NCI-H774 (cell line): ENCODE data around the gene ZNF407.

Source experiments
- DNase-seq: peaks from one replicate; lab custom pipeline; 2025; lab: John Stamatoyannopoulos, UW

Gene ZNF407

DNA sequence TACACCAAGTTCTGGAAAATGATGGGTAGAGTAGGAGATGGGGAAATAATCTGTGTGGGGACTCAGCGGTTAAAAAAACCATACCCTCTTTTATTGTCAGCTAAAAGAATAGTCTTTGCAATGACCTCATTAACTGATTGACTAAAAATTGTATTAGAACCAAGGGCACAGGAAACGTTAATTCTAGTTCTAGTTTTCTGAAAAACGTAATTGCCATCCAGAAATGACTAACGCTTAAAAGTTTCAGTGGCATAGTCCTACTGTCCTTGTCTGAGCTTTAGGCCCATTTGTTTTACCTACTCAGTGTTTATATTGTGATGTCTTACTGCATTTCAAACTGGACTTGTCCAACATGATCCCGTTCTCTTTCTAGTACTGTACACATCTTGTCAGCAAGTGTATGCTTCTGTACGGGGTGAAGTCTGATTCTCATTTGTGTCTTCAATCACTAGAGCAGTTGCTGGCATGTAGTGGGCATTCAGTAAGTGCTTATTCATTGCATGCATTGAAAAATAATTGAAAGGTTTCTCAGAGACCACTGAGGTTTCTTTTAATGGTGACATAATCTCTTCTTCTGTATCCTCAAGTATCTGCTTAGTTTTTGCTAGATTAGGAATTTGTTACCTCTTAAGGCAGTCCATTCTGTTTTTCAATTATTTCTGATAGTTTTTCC is 81.5 kb downstream of the ZNF407 start:
- DNase-seq = no peak

- DNase-seq = no peak
These were observed 82.0 kb downstream of the ZNF407 start for GRCh38 chr18:74679679-74680076.

GRCh38 chr18:74682141-74682990 is 84.7 kb downstream of the ZNF407 start:
- DNase-seq = no peak

DNA sequence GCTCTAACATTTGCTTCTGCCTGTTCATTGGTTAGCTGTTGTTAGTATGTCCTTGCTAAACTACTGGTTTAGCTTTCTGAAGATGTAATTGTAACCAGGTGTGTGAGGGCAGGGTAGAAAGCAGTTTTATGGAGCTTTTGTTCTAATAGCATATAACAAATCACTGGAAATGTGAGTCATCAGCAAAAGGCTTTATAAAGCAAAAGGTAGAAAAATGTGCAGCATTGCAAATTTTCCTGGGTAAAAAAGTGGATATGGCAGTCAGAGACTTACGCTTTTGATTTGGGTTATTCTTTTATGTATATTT is 85.3 kb downstream of the ZNF407 start:
- DNase-seq = no peak

DNA sequence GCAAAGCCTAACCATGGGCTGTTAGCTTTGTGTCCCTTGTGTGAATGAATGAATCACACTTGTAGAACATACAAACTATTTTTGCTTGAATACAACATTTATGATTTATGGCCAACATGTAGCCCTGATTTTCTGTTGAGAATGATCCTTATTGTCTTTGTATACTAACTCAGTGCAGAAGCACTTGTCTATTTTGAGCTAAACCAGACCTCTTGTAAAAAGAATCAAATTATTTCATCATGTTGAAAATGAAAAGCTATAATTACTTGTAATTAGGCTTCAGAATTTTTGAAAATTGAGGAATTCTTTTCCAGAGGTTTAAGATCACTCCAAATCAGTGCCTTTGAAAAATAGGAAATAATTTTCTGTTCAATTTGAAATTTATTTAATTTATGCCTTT is 85.9 kb downstream of the ZNF407 start:
- no peak for DNase-seq

GRCh38 chr18:74689251-74689650 is 91.6 kb downstream of the ZNF407 start:
- no peak for DNase-seq

- no peak for DNase-seq
These were observed 94.8 kb downstream of the ZNF407 start for GRCh38 chr18:74692367-74693013.

GRCh38 chr18:74694436-74694835 is 96.8 kb downstream of the ZNF407 start:
- DNase-seq = no peak

DNA sequence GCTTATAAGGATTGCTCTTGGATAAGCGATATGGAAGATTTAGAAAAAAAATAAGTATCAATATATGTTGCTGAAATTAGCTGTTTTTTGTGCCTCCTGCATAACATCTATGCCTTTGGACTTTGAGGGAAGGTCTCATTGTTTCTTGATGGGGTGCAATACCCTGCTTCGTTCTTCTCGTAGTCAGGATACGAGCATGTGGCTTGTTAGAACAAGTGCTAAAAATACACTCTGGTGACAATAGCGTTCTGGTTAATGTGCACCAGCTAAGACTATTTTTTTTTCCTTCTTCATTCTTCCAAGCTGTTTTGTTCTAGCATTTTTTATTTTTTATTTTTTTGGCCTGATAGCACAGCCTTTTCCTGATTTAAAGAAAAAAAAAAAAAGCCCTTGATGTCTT is 97.5 kb downstream of the ZNF407 start:
- no peak for DNase-seq

GRCh38 chr18:74698881-74699280 is 101.2 kb downstream of the ZNF407 start:
- DNase-seq = no peak

DNA sequence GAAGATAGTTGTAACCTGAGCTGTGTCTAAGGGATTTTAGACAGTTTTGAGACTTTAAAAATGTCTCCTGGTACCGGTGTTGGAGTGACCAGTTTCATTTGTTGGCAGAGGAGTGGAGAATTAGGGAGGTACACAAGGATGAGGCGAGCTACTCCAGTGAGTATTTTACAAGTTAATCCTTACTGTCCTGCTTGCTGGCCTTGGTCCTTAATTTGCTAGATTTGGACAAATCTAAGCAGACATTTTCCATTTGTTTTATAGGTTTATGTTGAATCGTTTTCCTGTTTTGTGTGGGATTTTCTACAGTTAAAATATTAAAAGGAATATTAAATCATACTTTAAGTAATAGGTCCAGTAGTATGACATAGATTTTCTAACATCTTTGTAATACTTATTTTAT is 101.8 kb downstream of the ZNF407 start:
- no peak for DNase-seq

DNA sequence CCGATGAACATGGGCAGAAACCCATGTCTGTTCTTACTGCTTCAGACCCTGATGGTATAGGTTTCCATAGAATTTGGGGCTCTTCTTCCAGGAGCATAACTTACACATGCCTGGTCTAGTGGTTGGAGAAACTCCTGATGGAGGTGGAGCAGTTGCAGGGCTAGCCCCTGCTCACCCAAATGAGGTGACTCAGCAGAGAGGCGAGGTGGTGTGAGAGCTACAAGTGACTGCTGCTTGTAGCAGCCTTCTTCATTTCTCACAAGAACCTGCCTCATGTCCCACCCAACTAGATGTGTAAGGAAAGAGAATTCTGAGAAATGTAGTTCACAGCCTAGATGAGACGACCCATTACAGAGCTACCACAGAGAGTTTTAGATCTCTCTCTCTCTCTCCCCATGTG is 105.3 kb downstream of the ZNF407 start:
- no peak for DNase-seq

GRCh38 chr18:74708169-74708568 is 110.5 kb downstream of the ZNF407 start:
- DNase-seq = no peak

GRCh38 chr18:74709452-74709851 is 111.8 kb downstream of the ZNF407 start:
- no peak for DNase-seq

DNA sequence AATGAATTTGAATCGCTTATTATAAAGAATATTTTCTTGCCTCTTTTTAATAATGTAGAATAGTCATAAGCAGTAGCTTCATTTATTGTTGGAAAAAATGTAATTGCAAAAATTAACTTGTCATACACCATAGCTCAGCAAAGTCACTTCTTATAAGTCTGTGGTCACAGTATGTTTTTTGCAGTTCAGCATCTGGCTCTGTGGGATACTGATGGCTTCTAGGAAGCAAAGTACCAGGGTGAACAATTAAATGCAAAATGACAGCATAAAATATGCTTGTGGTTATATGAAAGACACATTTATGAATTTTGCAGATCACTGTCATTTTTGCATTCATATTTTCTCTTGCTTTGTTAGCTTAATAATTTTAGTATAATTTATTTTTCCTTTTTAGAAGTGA is 116.5 kb downstream of the ZNF407 start:
- DNase-seq = no peak

GRCh38 chr18:74714791-74715190 is 117.1 kb downstream of the ZNF407 start:
- DNase-seq = peak; percentile 44

GRCh38 chr18:74715306-74715705 is 117.6 kb downstream of the ZNF407 start:
- DNase-seq = no peak

GRCh38 chr18:74715865-74716712 is 118.4 kb downstream of the ZNF407 start:
- DNase-seq = no peak

DNA sequence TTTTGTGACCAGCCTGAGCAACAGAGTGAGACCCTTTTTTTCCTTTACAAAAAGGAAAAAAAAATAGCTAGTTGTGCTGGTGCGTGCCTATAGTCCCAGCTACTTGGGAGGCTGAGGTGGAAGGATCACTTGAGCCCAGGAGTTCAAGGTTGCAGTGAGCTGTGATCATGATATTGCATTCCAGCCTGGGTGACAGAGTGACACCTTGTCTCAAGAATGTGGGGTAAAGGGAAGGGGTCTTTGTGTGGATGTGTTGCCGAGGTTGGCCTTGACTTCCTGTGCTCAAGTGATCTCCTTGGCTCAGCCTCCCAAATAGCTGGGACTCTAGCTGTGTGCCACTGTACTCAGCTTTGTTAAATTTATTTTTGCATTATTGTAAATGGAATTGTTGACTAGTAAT is 120.6 kb downstream of the ZNF407 start:
- DNase-seq = no peak

GRCh38 chr18:74722237-74722636 is 124.6 kb downstream of the ZNF407 start:
- DNase-seq = no peak

- no peak for DNase-seq
These were observed 126.5 kb downstream of the ZNF407 start for GRCh38 chr18:74724186-74724585.

- DNase-seq = no peak
These were observed 128.0 kb downstream of the ZNF407 start for GRCh38 chr18:74725690-74726089.
